GM12878 (cell line): ENCODE data around the gene BAG1. TPM values are rescaled to one million over a fixed set of nuclear protein-coding genes. Genes with fewer than 3 reads are reported as not detected.

Experiments used
- ATAC-seq: fragments of 200-7000 bp; cut with Tn5 transposase; 3 replicates; pipeline ENCODE4 v1.9.1; 2020; ENCODE audit warnings: mild to moderate bottlenecking, moderate library complexity
- BruUV-seq: library from RNA; stranded (reverse); fragments of 400-500 nt; replicated peaks from 2 replicates; lab custom pipeline; 2021; lab: Mats Ljungman, UMichigan
- CTCF ChIA-PET: fragments of 300-600 bp; sonication (Branson Sonifier 250); formaldehyde crosslinking; extraction: SDS; loops from one replicate; lab custom pipeline; 2021; ENCODE audit warnings: inconsistent platforms; lab: Yijun Ruan, JAX
- POLR2A ChIA-PET: fragments of 350-600 bp; formaldehyde crosslinking; extraction: SDS; loops from one replicate; lab custom pipeline; 2021; ENCODE audit warnings: inconsistent platforms; lab: Charles Lee
- RAD21 ChIA-PET: fragments of 300-600 bp; sonication (Branson Sonifier 250); formaldehyde crosslinking; loops from one replicate; lab custom pipeline; 2023; ENCODE audit warnings: antibody characterized with exemption; ENCODE audit not compliant: unreplicated experiment; lab: Charles Lee
- SMC1A ChIA-PET: fragments of 300-600 bp; sonication (Branson Sonifier 250); formaldehyde crosslinking; loops from one replicate; lab custom pipeline; 2023; ENCODE audit not compliant: unreplicated experiment, uncharacterized antibody; lab: Charles Lee
- DNase-seq: peaks from one replicate; pipeline ENCODE4 v3.0.0-alpha.2; 2011; ENCODE audit warnings: low read depth, low spot score
- FAIRE-seq: peaks from 3 replicates; lab custom pipeline; 2011; peaks lifted over from hg19 to GRCh38; lab: Jason Lieb, UNC
- H2AFZ ChIP-seq: 2 replicates; pipeline ENCODE4 v1.6.0; 2011; ENCODE audit warnings: low read depth, low read length, control low read depth; ENCODE audit not compliant: control insufficient read depth
- H3K27ac ChIP-seq: 2 replicates; pipeline ENCODE4 v1.5.1; 2011; ENCODE audit warnings: control low read depth; ENCODE audit not compliant: control insufficient read depth, insufficient read depth
- H3K27me3 ChIP-seq, 2 experiments: replicated peaks in 1 of 2; 2 replicates each; pipeline versions ENCODE4 v1.6.0 to v1.6.1; 2011; ENCODE audit warnings: low read length in 1 of 2; ENCODE audit not compliant: control insufficient read depth in 2 of 2, insufficient read depth in 2 of 2
- H3K36me3 ChIP-seq, 2 experiments: 2 replicates each; pipeline ENCODE4 v1.5.1; 2011; ENCODE audit warnings: low read length in 1 of 2; ENCODE audit not compliant: control insufficient read depth in 2 of 2, insufficient read depth in 2 of 2
- H3K4me1 ChIP-seq: 2 replicates; pipeline ENCODE4 v1.6.1; 2011; ENCODE audit warnings: mild to moderate bottlenecking, low read length, moderate library complexity, mixed read lengths; ENCODE audit not compliant: control insufficient read depth, insufficient read depth
- H3K4me2 ChIP-seq: 2 replicates; pipeline ENCODE4 v1.6.0; 2011; ENCODE audit warnings: control low read depth; ENCODE audit not compliant: control insufficient read depth, insufficient read depth
- H3K4me3 ChIP-seq: fragments of 200-600 bp; sonication (generic); 2 replicates; pipeline ENCODE4 v1.5.1; 2016
- H3K79me2 ChIP-seq: 2 replicates; pipeline ENCODE4 v1.6.0; 2011; ENCODE audit warnings: low read length; ENCODE audit not compliant: control insufficient read depth, insufficient read depth
- H3K9ac ChIP-seq: 2 replicates; pipeline ENCODE4 v1.8.0; 2011; ENCODE audit warnings: low read length, control low read depth, mixed read lengths; ENCODE audit not compliant: control insufficient read depth, insufficient read depth
- H3K9me3 ChIP-seq: replicated peaks from 3 replicates; pipeline ENCODE4 v1.5.1; 2011; ENCODE audit warnings: mild to moderate bottlenecking, low read length; ENCODE audit not compliant: control insufficient read depth, insufficient read depth
- H4K20me1 ChIP-seq: 2 replicates; pipeline ENCODE4 v1.6.0; 2011; ENCODE audit not compliant: control insufficient read depth, insufficient read depth
- CHD2 ChIP-seq: IDR thresholded peaks from 2 replicates; pipeline ENCODE4 v1.6.1; 2011; ENCODE audit warnings: low read depth, low read length, improper control_type of control experiment, borderline replicate concordance
- E4F1 ChIP-seq: fragments of 450-650 bp; IDR thresholded peaks from 2 replicates; pipeline ENCODE4 v1.6.1; 2018; ENCODE audit warnings: borderline replicate concordance, mild to moderate bottlenecking; ENCODE audit not compliant: partially characterized antibody
- HCFC1 ChIP-seq: fragments of 150-350 bp; IDR thresholded peaks from 2 replicates; pipeline ENCODE4 v1.6.1; 2014; ENCODE audit warnings: low read length
- HDAC2 ChIP-seq: fragments of 200-600 bp; sonication (generic); IDR thresholded peaks from 2 replicates; pipeline ENCODE4 v1.6.1; 2017
- IKZF1 ChIP-seq: fragments of 450-650 bp; conservative IDR thresholded peaks from 2 replicates; pipeline ENCODE4 v1.6.1; 2017; ENCODE audit warnings: antibody characterized with exemption, mild to moderate bottlenecking
- IKZF2 ChIP-seq, 2 experiments: fragments of 450-650 bp; IDR thresholded peaks; 2 replicates each; pipeline ENCODE4 v1.6.1; 2017; ENCODE audit warnings: mild to moderate bottlenecking in 2 of 2, moderate library complexity in 2 of 2
- KDM1A ChIP-seq: fragments of 200-600 bp; sonication (generic); IDR thresholded peaks from 2 replicates; pipeline ENCODE4 v1.6.1; 2016; ENCODE audit warnings: borderline replicate concordance
- MTA2 ChIP-seq: fragments of 450-650 bp; IDR thresholded peaks from 2 replicates; pipeline ENCODE4 v1.6.1; 2016; ENCODE audit warnings: low read depth, mild to moderate bottlenecking, moderate library complexity
- MYB ChIP-seq: fragments of 150-350 bp; IDR thresholded peaks from 2 replicates; pipeline ENCODE4 v1.6.1; 2014; ENCODE audit warnings: mild to moderate bottlenecking, low read depth, low read length, borderline replicate concordance
- NR2C2 ChIP-seq: IDR thresholded peaks from 2 replicates; pipeline ENCODE4 v1.6.1; 2011; ENCODE audit warnings: borderline replicate concordance, low read depth; ENCODE audit not compliant: control insufficient read depth, insufficient read length
- NR2F1 ChIP-seq: fragments of 450-650 bp; conservative IDR thresholded peaks from 2 replicates; pipeline ENCODE4 v1.6.1; 2017; ENCODE audit warnings: mild to moderate bottlenecking
- RAD51 ChIP-seq: fragments of 450-650 bp; IDR thresholded peaks from 2 replicates; pipeline ENCODE4 v1.6.1; 2016; ENCODE audit warnings: moderate library complexity, mild to moderate bottlenecking, inconsistent platforms
- RCOR1 ChIP-seq: conservative IDR thresholded peaks from 2 replicates; pipeline ENCODE4 v1.6.1; 2012; ENCODE audit warnings: low read depth, low read length, improper control_type of control experiment
- SMAD5 ChIP-seq: IDR thresholded peaks from 2 replicates; pipeline ENCODE4 v1.6.1; 2016; ENCODE audit warnings: antibody characterized with exemption, low read depth
- SPI1 ChIP-seq: IDR thresholded peaks from 2 replicates; pipeline ENCODE4 v1.6.1; 2011; ENCODE audit warnings: low read depth, mild to moderate bottlenecking, low read length, moderate library complexity, borderline replicate concordance; ENCODE audit not compliant: insufficient read depth
- TAF1 ChIP-seq: IDR thresholded peaks from 2 replicates; pipeline ENCODE4 v1.6.1; 2011; ENCODE audit warnings: mild to moderate bottlenecking, low read depth, low read length, borderline replicate concordance
- YBX1 ChIP-seq: fragments of 450-650 bp; IDR thresholded peaks from 2 replicates; pipeline ENCODE4 v1.6.1; 2016; ENCODE audit warnings: antibody characterized with exemption
- YY1 ChIP-seq: IDR thresholded peaks from 2 replicates; pipeline ENCODE4 v1.6.1; 2011; ENCODE audit warnings: low read depth, mild to moderate bottlenecking, low read length
- WGBS: methylation state at CpG from one replicate; pipeline ENCODE4 v1.1.6; 2016; ENCODE audit warnings: low lambda C conversion rate; ENCODE audit not compliant: insufficient replicate concordance, insufficient coverage; ENCODE audit errors: missing lambda C conversion rate; 5-methylcytosine and 5-hydroxymethylcytosine counted together
- in situ Hi-C: fragments of 300-500 bp; cut with MboI; formaldehyde crosslinking; loops from 9 replicates; pipeline ENCODE4 v1.14.3; 2018; ENCODE audit warnings: mixed read lengths
- intact Hi-C: fragments of 100-400 bp; cut with micrococcal nuclease; formaldehyde crosslinking; loops from one replicate; pipeline ENCODE4 v1.14.2; 2022; ENCODE audit not compliant: unreplicated experiment
- polyA plus RNA-seq, 11 experiments: library from polyadenylated mRNA; depleted of rRNA in 4 of 11; unstranded in 6 of 11; stranded (reverse) in 5 of 11; fragments of >200 nt; fragmentation: Nextera tagmentation in 4 of 11; fragmentation: Illumina TruSeq in 1 of 11; extraction: Ambion mirVana in 4 of 11; extraction: Trizol in 1 of 11; gene quantifications; 1 replicate in 1 of 11; 2 replicates in 10 of 11; pipeline versions ENCODE4 v1.2.1 to v1.2.3, GENCODE V29; 2011 to 2016; ENCODE audit warnings: inconsistent platforms in 2 of 11, missing spikeins in 2 of 11, low read depth in 1 of 11
- total RNA-seq, 4 experiments: library from RNA; depleted of rRNA in 3 of 4; stranded (reverse); fragments of >200 nt in 3 of 4; fragmentation: Illumina TruSeq in 1 of 4; extraction: Trizol in 1 of 4; gene quantifications; 2 replicates each; pipeline versions ENCODE4 v1.2.1 to v1.2.3, GENCODE V29; 2013 to 2021

BAG1 gene
- total and polyA plus RNA-seq, 10 of the 15 experiments (the other 5 are each of a cell fraction or from before 2014, with no cell fraction given): 11.6 to 135 (median 68.9) TPM

- no peak for ATAC-seq
- no peak for FAIRE-seq
- Histone ChIP-seq H3K79me2 (no peaks in the 10 kb centered on the region), H3K36me3 (peaks cover 22 to 32% of the 10 kb centered on the region in 2 experiments), H3K9ac (no peak overlapping the region), H3K4me2 (no peak overlapping the region), H3K4me3 (no peak overlapping the region), H3K9me3 (no peaks in the 10 kb centered on the region), H3K27me3 (no peaks in the 10 kb centered on the region), H3K4me1 (peaks cover 13% of the 10 kb centered on the region), H2AFZ (no peak overlapping the region), H4K20me1 (no peaks in the 10 kb centered on the region), H3K27ac (no peak overlapping the region)
- BruUV-seq: no TSS peak
- TF ChIP-seq E4F1 (no peak), YY1 (no peak), MYB (no peak), TAF1 (no peak), NR2F1 (no peak), RAD51 (no peak), SPI1 (no peak), YBX1 (no peak), CHD2 (no peak), SMAD5 (no peak), NR2C2 (no peak), MTA2 (no peak), KDM1A (no peak), HDAC2 (no peak), IKZF2 (IDR thresholded peaks at IDR 0.05) (no peak), RCOR1 (no peak), HCFC1 (no peak), IKZF1 (no peak)
- in situ Hi-C loops (no loop called here), intact Hi-C loops (no loop called here)
- 99% methylated on average over 4 of the region's 4 CpGs for WGBS
- ChIA-PET POLR2A (interaction anchor here (0.7 kb wide), 1 partner anchor 22 kb away, joined by 3 read pairs; no protein-coding TSS in a partner anchor), RAD21 (interaction anchor here (1.7 kb wide), 1 partner anchor 28 kb away, joined by 4 read pairs; no protein-coding TSS in a partner anchor), CTCF (interaction anchor here (0.6 kb wide), 1 partner anchor 110 kb away, joined by 3 read pairs; no protein-coding TSS in a partner anchor), SMC1A (no interaction called here)
- DNase-seq: no peak
These were observed 10.3 kb downstream of the BAG1 start for GRCh38 chr9:33254211-33254610.
